Measurements from ENCODE around the gene PPIP5K2.
"Not testable (repeated sequence)": the region's sequence is repeated elsewhere in the genome, so short reads cannot be mapped to it uniquely, and the experiment has no call there.

PPIP5K2 gene

DNA sequence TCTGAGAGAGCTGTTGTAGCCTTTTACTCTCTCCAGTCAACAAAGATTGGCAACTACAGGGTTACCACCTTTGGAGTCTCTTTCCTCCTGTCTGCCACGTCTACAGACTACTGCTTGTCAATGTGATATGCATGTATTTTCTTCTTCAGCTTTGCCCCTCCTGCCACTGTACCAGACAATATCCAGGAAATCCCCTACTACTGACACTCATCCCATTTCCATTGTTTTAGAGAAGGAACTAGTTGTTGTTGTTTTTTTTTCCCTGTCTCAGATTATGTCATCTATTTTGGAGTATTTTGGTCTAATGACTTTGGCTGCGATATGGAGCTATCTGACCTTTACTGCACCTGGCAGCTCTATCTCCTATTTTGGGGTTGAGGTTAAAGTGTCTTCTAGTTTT, 88.4 kb downstream of the PPIP5K2 start:
- DNase-seq (ENCODE audit: low read depth), result no peak

DNA sequence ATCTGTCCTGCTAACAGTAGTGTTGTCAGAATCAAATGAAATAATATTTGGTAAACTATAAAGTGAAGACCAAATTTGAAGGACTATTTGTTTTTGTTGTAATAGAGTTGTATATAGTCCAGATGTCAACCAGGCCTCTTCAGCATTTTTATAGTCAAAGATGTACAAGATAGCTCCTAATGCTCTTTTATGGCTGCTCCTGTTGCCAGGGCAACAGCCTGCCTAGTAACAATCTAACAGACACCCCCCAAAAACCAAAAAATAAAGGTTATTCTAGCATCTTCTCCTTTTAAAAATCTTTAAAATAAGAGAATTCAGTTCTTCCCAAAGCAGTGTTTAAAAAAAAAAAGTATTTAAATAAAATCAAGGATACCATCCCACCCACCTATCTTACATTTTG, 89.0 kb downstream of the PPIP5K2 start:
- DNase-seq (ENCODE audit: low read depth), result no peak

DNA sequence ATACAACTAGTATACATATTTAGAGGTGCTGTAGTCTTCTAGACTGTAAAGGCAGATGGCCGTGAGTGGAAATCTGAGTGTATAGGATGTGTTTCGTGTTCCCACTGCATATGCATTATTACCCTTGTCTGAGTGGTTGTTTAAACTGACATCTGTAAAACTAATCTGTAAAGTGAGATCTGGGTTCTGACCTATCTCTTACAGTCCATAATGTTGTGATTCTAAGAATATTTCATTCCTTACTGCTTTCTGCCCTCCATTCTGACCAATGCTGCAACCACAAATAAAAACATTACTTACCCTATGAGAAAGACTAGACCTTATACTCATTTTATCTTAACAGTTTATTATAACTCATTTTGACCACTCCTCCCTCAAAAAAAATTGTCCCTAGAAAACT, 90.9 kb downstream of the PPIP5K2 start:
- no peak for DNase-seq (ENCODE audit: low read depth)

DNA sequence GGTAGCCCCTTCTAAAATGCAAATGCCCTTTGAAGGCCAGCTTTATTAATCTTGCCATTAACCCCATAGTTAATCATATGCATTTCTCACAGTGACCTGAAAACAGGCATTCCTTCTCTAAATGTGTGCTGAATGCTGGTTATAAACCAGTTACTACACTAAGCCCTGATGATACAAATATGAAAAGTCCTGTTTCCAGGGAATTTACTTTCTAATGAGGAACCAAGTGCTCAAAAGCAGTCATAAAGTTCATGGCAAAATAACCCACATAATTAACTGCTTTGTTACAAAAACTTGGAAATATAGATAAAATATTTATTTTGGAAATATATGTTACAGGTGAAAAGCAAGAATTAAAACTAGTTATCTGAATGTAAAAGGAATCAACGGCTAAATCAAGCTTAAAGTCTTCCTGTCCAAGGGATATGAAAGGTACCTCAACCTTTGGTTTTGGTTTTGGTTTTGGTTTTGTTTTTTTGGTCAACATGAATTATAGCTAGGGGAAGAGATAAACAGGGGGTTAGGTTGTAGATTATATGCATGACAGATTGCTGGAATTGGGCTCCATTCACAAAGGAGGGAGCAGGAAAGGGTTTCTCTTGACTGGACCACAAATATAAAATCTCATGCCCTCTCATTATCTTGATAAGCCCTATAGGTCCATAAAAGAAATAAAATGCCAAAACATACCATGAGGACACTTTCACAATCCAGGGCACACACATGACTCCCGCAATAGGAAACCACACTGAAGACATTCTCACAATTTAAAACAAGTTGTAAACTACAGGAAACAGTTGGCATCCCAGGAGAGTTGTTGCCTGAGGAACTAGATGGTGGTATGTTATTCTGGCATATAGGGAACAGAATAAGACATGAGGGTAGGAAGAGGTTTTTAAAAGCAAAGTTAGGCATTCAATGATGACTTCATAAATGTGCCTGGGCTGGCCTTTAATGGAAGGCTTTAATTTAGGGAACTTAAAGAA, 91.8 kb downstream of the PPIP5K2 start:
- no peak for DNase-seq (ENCODE audit: low read depth)

DNA sequence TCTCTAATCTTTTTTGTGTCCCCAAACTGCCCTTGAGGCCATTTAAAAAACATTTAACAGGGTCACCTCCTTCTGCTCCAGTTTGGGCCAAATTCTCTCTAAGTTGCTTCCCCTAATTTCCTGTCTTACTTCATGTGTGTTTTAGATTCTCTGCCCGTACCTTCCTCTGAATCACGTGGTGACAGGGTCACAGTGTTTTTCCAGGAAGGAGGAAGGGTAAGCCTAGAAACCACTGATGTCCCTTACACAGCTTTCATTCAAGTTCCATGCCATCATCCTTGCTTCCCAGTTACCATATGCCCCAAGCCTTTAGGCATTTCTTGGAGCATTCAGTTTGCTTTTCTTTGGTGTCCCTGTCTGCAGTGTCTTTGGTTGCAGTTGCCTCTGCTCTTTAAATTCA, 96.0 kb downstream of the PPIP5K2 start:
- no peak for DNase-seq (ENCODE audit: low read depth)

DNA sequence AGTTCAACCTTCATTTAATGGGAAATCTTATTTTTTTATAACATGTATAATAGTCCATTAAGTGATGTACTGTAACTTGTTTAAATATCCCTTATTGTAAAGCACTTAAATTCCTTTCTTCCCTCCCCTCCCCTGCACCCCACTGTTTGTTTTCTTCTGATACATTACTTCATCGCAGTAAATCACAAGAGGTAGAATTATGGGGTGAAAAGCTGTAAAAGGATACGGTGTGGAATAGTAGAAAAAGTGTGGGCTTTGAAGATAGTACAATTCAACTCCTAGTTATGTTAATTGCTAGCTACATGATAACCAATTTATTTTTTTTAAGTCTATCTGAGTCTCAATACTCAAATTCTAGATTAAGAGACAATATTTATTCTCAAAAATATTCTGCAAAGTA, 96.6 kb downstream of the PPIP5K2 start:
- no peak for DNase-seq (ENCODE audit: low read depth)

DNA sequence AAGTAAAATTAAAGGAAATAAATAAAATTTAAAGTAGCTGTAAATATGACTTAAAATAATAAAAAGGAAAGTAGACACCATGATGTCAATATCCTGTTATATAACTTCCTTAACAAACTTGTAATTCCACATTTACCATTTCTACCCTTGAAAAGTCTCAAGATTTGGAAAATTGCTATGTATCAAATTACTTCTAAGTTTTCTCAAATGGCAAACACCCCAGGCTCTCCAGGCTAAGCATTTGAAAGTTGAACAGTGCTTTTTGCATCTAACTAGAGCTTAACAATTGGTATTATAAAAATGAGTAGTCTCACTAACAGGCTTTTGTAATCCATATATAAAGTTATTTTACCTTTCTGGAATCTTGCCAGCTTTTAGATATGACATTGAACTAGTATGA, 97.0 kb downstream of the PPIP5K2 start:
- no peak for DNase-seq (ENCODE audit: low read depth)

DNA sequence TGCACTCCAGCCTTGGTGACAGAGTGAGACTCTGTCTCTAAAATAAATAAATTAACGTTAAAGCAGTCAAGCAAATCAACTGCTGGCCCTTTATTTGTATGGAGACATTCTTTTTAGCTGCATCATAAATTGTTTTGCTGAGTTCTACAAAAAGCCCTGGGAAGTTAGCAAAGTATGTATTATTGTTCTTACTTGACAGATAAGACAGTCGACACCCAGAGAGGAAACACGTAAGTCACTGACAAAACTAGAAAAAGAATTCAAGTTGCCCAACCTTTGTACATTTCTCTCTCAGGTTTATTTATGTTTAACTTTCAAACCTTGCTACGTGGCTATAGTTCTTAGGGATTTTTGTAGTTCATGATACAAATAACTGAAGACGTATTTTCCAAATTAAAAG, 98.1 kb downstream of the PPIP5K2 start:
- DNase-seq (ENCODE audit: low read depth), result no peak

DNA sequence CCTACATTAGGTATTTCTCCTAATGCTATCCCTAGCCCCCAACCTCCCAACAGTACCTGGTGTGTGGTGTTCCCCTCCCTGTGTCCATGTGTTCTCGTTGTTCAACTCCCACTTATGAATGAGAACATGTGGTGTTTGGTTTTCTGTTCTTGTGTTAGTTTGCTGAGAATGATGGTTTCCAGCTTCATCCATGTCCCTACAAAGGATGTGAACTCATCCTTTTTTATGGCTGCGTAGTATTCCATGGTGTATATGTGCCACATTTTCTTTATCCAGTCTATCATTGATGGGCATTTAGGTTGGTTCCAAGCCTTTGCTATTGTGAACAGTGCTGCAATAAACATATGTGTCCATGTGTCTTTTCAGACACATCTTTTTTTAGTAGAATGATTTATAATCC, 99.0 kb downstream of the PPIP5K2 start:
- not testable (repeated sequence) for DNase-seq (ENCODE audit: low read depth)

DNA sequence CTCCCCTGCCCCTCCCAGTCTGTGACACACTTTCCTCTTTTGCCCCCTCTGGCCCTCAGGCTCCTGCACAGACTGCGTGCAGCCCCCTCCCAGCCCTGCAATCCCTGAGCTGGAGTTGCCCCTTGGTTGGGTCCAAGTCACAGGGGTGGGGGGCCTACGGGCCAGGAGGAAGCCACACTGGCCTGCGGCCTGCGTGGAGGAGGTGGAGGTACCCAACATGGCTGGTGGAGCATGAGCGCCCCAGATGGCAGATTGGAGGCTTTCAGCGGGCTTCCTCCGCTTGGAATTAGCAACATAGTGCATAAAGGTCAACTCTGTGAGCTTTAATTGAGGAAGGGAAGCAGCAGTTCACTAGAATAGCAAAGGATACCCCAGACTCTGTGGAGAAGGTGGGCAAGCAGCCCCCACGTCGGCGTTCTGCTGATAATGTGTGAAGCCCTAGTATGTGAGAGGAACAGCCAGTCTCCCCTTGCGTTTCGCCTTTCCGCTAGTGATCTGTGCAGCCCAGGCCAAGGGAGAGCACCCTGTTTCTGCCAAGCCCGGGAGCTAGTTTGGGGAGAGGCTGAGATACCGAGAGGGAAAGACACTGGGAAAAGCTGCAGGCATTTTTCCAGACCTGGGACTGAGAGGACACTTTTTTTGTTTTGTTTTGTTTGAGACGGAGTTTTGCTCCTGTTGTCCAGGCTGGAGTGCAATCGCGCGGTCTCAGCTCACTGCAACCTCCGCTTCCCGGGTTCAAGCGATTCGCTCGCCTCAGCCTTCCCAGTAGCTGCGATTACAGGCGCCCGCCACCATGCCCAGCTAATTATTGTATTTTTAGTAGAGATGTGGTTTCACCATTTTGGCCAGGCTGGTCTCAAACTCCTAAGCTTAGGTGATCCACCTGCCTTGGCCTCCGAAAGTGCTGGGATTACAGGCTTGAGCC, 103.2 kb downstream of the PPIP5K2 start:
- no peak for DNase-seq (ENCODE audit: low read depth)

DNA sequence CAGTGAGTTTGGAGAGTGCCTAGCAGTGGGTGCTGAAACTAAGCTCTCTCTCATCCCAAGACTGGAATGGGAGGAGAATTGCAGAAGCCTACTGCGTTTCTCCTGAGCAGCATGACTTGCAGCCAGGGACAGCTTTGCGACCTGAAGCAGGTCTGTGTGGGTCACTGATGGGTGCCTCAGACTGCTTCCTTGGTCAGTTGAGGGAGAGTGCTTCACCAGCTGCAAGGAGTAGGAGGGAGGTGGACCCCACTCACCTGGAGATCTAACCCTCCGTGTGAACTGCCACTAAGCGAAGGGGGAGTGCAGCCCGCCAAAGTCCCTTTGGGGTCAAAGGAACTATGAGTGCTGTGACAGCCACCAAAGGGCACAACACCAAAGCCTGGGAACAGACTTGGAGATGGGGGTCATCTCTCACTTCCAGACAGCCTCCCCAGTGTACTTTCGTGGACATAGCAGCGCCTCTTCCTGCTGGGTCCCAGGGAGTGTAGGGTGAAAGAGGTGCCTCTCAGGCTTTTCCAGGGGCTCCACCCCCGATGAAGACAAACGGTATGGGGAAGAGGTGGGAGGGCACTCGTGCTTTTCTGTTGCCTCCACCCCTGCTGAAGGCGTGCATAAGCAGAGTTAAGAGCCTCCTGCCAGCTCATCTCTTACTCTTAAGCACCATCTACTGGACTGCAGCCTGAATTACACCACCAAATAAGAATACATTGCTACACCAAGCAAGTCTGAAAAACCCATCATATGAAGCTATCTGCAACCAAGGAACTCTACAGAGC, 104.2 kb downstream of the PPIP5K2 start:
- no peak for DNase-seq (ENCODE audit: low read depth)

DNA sequence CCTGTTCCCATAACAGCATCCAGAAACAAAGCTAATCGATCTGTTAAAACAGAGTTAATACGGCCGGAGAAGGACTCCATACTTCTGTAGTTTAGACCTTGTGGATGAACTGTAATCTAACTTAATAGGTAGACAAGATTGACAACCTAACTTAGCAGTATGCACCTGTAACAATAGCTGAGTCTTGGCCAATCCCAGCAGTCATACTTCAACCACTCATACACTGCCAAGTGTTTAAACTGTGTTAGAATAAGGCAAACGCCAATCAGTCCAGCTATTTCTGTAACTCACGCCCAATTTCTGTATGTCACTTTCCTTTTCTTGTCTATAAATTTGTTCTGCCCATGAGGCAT, 104.8 kb downstream of the PPIP5K2 start:
- DNase-seq (ENCODE audit: low read depth), result no peak

DNA sequence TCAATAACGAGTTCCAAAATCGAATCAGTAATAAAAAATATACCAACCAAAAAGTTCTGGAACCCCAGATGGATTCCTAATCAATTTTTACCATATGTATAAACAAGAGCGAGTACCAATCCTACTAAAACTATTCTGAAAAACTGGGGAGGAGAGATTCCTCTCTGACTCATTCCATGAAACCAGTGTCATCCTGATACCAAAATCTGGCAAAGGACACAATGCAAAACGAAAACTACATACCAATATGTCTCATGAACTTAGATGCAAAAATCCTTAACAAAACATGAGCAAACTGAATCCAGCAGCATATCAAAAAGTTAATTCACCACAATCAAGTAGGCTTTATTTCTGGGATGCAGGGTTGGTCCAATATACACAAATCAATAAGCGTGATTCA, 108.0 kb downstream of the PPIP5K2 start:
- DNase-seq (ENCODE audit: low read depth), result no peak

DNA sequence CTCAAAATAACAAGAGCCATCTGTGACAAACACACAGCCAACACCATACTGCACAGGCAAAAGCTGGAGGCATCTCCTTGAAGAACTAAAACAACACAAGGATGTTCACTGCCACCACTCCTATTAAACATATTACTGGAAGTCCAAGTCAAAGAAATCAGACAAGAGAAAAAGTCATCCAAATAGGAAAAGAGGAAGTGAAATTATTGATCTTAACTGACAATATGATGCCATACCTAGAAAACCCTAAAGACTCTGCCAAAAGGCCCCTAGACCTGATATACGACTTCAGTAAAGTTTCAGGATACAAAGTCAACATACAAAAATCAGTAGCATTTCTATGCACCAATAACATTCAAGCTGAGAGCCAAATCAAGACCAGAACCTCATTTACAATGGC, 108.5 kb downstream of the PPIP5K2 start:
- no peak for DNase-seq (ENCODE audit: low read depth)

DNA sequence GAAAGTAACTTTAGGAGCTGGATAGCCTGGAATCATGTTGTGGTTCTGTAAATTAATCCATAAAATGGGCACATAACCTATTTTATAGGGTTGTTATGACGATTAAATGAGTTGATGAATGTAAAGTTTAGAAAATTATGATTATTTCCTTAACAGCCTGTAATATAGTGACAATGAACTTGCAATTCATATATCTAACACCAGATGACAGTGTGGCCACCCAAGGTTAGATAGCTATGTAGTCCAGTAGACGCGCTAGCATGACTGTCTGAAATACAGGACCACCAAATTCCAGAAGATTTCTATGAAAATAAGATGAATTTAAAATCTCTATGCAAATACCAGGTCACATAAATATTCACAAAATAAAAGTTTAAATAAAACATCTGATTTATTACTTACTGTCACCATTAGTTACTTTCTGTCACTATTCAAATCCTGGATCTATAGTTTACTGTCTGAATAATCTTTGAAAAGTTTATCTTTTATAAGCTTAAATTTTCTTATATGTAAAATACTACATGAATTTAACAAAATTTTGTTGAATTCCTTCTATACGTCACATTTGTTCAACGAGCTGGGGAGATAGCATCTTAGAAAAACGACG, 112.4 kb downstream of the PPIP5K2 start:
- DNase-seq (ENCODE audit: low read depth), result no peak

DNA sequence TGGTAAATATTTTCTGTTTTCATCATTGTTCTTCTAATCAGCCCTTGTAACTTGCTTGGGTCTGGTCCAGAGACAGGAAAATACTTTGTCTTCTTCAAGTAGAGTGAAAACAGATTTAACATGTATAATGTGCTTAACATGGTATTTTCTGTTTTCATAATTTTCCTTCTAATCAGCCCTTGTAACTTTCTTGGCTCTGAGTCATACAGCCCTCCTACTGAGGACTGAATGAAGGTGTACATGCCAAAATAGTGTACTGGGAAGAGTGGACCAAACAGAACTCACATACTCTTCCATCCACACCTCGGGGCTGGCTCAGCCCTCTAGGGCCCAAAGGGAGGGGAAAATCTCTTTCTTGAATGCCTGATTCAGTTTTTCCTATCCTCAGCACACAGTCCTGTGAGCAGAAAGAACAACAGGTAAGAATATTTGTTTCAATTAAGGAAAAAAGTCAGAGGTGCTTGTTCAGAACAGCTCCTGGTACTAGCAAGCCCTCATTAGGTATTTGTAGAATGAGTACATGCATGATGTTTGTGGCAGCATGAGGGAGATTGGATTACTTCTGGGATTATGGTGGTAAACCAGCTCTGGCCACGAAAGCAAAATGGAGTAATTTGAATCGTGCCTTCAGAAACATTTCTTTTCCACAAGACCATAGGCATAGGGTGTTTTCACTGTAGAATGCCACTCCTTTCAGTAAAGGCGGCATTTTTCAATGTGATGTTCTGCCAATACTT, 114.3 kb downstream of the PPIP5K2 start:
- DNase-seq (ENCODE audit: low read depth), result no peak

DNA sequence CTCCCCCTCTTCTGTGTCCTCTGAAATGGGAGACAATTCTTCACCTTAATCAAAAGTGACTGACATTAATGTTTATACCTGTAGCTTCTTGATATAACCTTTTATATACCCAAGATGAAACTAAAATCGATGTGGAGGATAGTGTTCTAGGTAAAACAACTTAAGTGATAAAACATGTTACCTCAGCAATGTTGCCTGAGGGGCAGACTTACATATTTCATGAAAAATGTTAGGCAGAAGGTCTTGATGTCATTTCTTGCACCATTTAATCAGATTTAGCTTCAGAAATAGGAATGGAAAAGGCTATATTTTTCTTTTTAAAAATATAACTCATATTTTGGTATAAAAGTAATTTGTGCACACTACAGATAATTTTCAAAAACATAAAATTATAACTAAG, 115.8 kb downstream of the PPIP5K2 start:
- no peak for DNase-seq (ENCODE audit: low read depth)

DNA sequence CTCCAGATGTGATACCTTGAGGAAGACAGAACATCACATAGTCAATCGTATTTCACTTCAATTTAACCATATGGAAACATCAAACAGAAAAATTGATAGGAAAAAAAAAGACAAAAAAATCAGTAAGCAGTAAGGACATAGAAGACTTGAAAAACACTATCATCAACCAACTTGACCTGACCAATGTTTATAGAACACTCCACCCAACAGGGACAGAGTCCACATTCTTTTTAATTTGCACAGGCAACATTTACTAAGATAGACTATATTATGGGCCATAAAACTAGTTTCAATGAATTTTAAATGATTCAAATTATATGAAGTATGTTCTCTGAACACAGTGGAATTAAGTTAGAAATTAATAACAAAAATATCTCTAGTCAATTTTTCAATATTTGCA, 117.7 kb downstream of the PPIP5K2 start:
- DNase-seq (ENCODE audit: low read depth), result no peak

DNA sequence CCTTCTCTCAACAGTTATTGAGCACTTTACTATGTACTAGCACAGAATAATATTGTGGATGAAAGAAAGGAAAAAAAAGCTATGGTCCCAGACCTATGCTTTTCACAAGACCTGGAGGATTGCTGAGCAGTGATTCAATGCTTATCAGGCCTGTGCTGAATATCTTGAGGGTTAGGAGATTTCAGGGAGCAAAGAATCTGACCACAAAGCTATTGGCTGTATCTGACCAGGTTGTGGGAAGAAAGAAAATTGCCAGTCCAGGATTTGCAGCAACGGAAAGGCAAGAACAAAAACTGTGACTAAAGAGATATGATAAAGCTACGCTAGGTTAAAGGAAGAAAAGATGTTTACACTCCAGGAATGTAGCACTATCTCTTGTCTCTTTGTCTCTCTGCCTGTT, 123.6 kb downstream of the PPIP5K2 start:
- no peak for DNase-seq (ENCODE audit: low read depth)

DNA sequence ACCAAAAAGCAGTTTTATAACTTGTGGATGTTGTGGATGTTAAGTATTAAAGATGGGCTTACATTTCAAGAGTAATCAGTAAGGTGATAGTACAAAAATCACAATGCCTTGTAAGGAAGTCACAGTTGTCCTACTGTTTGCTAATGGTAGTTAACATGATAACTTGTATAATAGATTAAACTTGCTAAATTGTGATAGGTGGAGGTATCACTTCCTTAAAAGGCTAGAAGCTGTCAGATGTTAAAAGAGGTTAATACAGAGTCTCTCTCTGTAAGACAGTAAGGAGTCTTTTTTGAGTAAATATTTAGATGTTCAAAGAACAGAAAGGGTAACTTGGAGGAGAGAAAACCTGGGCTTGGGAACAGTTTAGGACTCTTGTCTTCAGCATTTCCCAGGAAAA, 124.3 kb downstream of the PPIP5K2 start:
- no peak for DNase-seq (ENCODE audit: low read depth)

DNA sequence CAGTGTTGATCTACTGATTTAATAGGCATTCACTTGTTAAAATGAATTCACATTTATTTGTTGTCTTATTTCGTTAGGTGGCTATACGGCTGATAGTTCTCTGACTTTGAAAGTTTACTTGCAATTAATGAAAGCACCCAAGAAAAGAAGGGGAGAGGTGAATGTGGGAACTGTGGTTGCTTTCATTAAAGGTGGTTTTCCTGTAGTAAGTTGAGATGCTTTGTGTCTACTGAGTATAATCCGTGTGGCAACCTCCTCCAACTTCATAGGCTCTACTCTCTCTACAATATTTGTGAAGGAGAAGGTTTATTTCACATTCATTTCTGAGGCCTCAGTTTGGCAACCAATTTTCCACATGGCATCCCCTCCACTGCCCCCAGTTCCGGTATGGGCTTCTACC, 125.7 kb downstream of the PPIP5K2 start:
- DNase-seq (ENCODE audit: low read depth), result no peak

Measured in activated T-cell treated with anti-CD3 and anti-CD28 coated beads for 48 hours (primary cell).